ENCODE measurements around the gene C2orf81. TPM values are rescaled to one million over a fixed set of nuclear protein-coding genes. Genes with fewer than 3 reads are reported as not detected.
A peak's percentile ranks its signal among the peaks of the same experiment; 100 is the strongest.

The C2orf81 gene
- polyA plus RNA-seq, 1 of the 3 experiments (the other 2 are of a cell fraction), result 2.5 TPM

GRCh38 chr2:74439803-74440377, 18.5 kb upstream of the C2orf81 start (continued):
- no peak for TF ChIP-seq REST (IDR thresholded peaks at IDR 0.05; ENCODE audit: low read depth, low read length)
- no peak for TF ChIP-seq FOXJ3 (CRISPR knock-in tag; IDR thresholded peaks at IDR 0.05)
- TF ChIP-seq ELF1 (IDR thresholded peaks at IDR 0.05), result no peak; the same call in 1 of the 2 replicates
- no peak for TF ChIP-seq GABPA (IDR thresholded peaks at IDR 0.05; ENCODE audit: low read depth)
- no peak for TF ChIP-seq MEF2A (IDR thresholded peaks at IDR 0.05; ENCODE audit: borderline replicate concordance, low read depth)
- TF ChIP-seq FOSL2 (IDR thresholded peaks at IDR 0.05; ENCODE audit: borderline replicate concordance, low read depth), result no peak
- TF ChIP-seq ZBTB33 (IDR thresholded peaks at IDR 0.05; ENCODE audit: borderline replicate concordance, low read depth), result no peak
- TF ChIP-seq USF1 (IDR thresholded peaks at IDR 0.05; ENCODE audit: borderline replicate concordance, low read depth), result no peak
- no peak for TF ChIP-seq TEAD4 (IDR thresholded peaks at IDR 0.05; ENCODE audit: borderline replicate concordance, insufficient read depth)
- peak in 1 of 2 experiments; percentile 27; a peak in 1 of 4 replicates for TF ChIP-seq EP300 (IDR thresholded peaks at IDR 0.05; ENCODE audit: borderline replicate concordance in 1 of 2, low read depth in 1 of 2, low read length in 1 of 2)
- TF ChIP-seq SMC3 (IDR thresholded peaks at IDR 0.05; ENCODE audit: low read depth, low read length), result no peak
- no peak for TF ChIP-seq RXRA (IDR thresholded peaks at IDR 0.05; ENCODE audit: borderline replicate concordance, low read depth)
- TF ChIP-seq CHD2 (IDR thresholded peaks at IDR 0.05; ENCODE audit: low read length, partially characterized antibody), result peak; percentile 27
- TF ChIP-seq TCF12 (IDR thresholded peaks at IDR 0.05), result no peak
- TF ChIP-seq TAF1 (IDR thresholded peaks at IDR 0.05; ENCODE audit: borderline replicate concordance, low read depth, low read length), result no peak
- no peak for TF ChIP-seq PBX3 (IDR thresholded peaks at IDR 0.05)
- no peak for TF ChIP-seq JUND (IDR thresholded peaks at IDR 0.05)
